Measurements from ENCODE around the gene KRT2. TPM values are rescaled to one million over a fixed set of nuclear protein-coding genes. Genes with fewer than 3 reads are reported as not detected.

KRT2 gene
- total and polyA plus RNA-seq, 2 donors (not counting 3 experiments of a cell fraction or from before 2014, with no cell fraction given) = not detected

DNA sequence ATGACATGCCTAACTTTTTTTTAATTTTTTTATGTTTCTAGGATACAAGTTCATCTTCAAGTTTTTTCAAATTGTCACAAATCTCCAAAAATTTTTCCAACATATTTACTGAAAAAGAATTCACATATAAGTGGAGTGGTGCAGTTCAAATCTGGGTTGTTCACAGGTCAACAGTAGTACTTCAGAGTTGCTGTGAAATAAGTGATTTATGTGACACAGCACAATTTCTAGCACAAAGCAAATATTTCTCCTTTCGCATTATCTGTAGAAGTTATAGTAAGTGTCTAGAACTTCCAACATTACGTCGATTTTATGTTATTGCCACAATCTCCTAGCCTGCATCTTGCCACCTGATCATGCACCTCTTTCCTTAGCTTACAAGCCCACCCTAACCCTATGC is 9.7 kb upstream of the KRT2 start:
- dilution Hi-C loops (cut with MboI; ENCODE audit: extremely low pct_ligation_motif_present, low sequenced_read_pairs) = no loop called here

More for the DNA sequence above, 9.7 kb upstream of the KRT2 start:
- Histone ChIP-seq H3K4me3 (replicated peaks in 1 of 3; ENCODE audit: insufficient read depth in 1 of 3, low read depth in 1 of 3, low read length in 3 of 3) (no peak overlapping the region), H3K36me3 (ENCODE audit: control insufficient read depth in 2 of 2, extremely low read depth in 1 of 2, insufficient read depth in 2 of 2, low read length in 2 of 2) (no peaks in the 10 kb centered on the region), H3K4me2 (ENCODE audit: insufficient read depth, low read length) (no peak overlapping the region), H3K4me1 (ENCODE audit: control insufficient read depth, extremely low read depth, insufficient read depth, low read length) (no peaks in the 10 kb centered on the region), H3K27me3 (ENCODE audit: control insufficient read depth in 2 of 2, insufficient read depth in 2 of 2, low read length in 2 of 2) (no peaks in the 10 kb centered on the region), H2AFZ (ENCODE audit: low read depth, low read length) (no peak overlapping the region), H4K20me1 (replicated peaks; ENCODE audit: control insufficient read depth, extremely low read depth, insufficient read depth, low read length) (no peaks in the 10 kb centered on the region), H3K27ac (ENCODE audit: insufficient read depth, low read depth, low read length) (no peak overlapping the region), H3K79me2 (ENCODE audit: control insufficient read depth, insufficient read depth, low read length) (no peaks in the 10 kb centered on the region), H3K9ac (replicated peaks; ENCODE audit: extremely low read depth, insufficient read depth, low read length) (no peak overlapping the region), H3K9me1 (replicated peaks; ENCODE audit: control insufficient read depth, extremely low read depth, insufficient read depth, low read length) (no peaks in the 10 kb centered on the region), H3K9me3 (replicated peaks; ENCODE audit: control insufficient read depth, insufficient read depth, low read length) (no peaks in the 10 kb centered on the region)
- POLR2A ChIA-PET = no interaction called here
- no TSS peak for BruUV-seq (replicated peaks)
- DNase-seq (ENCODE audit: low read depth, low spot score) (no peak), FAIRE-seq (no peak)
- TF ChIP-seq, protein P1, sequence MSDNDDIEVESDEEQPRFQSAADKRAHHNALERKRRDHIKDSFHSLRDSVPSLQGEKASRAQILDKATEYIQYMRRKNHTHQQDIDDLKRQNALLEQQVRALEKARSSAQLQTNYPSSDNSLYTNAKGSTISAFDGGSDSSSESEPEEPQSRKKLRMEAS (IDR thresholded peaks at IDR 0.05; ENCODE audit: insufficient read depth, insufficient read length) = no peak
- TF ChIP-seq FOS (IDR thresholded peaks at IDR 0.05; ENCODE audit: borderline replicate concordance, insufficient read depth, low read length) = no peak
- TF ChIP-seq POLR2A (IDR thresholded peaks at IDR 0.05; ENCODE audit: low read depth, low read length) = no peak
- TF ChIP-seq POLR2AphosphoS5 (IDR thresholded peaks at IDR 0.05; ENCODE audit: insufficient read depth, low read depth, low read length) = no peak
- no peak for TF ChIP-seq MYC (IDR thresholded peaks at IDR 0.05; ENCODE audit: low read depth, low read length)
- TF ChIP-seq JUN (IDR thresholded peaks at IDR 0.05; ENCODE audit: borderline replicate concordance, insufficient read depth, insufficient read length, low read depth) = no peak
- TF ChIP-seq, protein P2, sequence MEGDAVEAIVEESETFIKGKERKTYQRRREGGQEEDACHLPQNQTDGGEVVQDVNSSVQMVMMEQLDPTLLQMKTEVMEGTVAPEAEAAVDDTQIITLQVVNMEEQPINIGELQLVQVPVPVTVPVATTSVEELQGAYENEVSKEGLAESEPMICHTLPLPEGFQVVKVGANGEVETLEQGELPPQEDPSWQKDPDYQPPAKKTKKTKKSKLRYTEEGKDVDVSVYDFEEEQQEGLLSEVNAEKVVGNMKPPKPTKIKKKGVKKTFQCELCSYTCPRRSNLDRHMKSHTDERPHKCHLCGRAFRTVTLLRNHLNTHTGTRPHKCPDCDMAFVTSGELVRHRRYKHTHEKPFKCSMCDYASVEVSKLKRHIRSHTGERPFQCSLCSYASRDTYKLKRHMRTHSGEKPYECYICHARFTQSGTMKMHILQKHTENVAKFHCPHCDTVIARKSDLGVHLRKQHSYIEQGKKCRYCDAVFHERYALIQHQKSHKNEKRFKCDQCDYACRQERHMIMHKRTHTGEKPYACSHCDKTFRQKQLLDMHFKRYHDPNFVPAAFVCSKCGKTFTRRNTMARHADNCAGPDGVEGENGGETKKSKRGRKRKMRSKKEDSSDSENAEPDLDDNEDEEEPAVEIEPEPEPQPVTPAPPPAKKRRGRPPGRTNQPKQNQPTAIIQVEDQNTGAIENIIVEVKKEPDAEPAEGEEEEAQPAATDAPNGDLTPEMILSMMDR (IDR thresholded peaks at IDR 0.05; ENCODE audit: extremely low read depth in 1 of 2, insufficient read depth in 1 of 2, low read depth in 1 of 2, low read length in 2 of 2) = no peak
- no peak for TF ChIP-seq GATA2 (IDR thresholded peaks at IDR 0.05; ENCODE audit: insufficient read depth, insufficient read length, low read depth, low read length)
- no peak for TF ChIP-seq EZH2 (IDR thresholded peaks at IDR 0.05; ENCODE audit: borderline replicate concordance, low read depth, low read length, severe bottlenecking)
- CTCF ChIA-PET = no interaction called here
- intact Hi-C loops (cut with micrococcal nuclease) = no loop called here

All from endothelial cell of umbilical vein (primary cell).